ENCODE results near the gene POLN. TPM values are rescaled to one million over a fixed set of nuclear protein-coding genes. Genes with fewer than 3 reads are reported as not detected.

Gene POLN
- total RNA-seq, 2 donors from 2014 or later = 3.8 to 15.2 TPM

DNA sequence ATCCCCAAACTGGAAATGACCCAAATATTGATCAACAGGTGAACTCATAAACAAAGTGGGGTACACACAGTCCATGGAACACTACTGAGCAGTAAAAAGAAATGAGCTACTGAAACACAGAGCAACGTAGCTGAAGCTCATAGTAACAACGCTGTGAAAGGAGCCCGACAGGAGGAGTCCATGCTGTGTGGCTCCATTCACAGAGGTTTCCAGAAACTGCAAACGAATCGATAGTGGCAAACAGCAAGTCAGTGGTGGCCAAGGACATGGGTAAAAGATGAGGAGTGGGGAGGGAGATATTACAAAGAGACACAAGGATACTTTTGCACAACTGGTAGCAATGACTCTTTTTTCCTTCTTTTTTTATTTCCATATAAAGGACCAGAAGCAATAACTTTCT, 90.4 kb downstream of the POLN start:
- TF ChIP-seq, protein P1, sequence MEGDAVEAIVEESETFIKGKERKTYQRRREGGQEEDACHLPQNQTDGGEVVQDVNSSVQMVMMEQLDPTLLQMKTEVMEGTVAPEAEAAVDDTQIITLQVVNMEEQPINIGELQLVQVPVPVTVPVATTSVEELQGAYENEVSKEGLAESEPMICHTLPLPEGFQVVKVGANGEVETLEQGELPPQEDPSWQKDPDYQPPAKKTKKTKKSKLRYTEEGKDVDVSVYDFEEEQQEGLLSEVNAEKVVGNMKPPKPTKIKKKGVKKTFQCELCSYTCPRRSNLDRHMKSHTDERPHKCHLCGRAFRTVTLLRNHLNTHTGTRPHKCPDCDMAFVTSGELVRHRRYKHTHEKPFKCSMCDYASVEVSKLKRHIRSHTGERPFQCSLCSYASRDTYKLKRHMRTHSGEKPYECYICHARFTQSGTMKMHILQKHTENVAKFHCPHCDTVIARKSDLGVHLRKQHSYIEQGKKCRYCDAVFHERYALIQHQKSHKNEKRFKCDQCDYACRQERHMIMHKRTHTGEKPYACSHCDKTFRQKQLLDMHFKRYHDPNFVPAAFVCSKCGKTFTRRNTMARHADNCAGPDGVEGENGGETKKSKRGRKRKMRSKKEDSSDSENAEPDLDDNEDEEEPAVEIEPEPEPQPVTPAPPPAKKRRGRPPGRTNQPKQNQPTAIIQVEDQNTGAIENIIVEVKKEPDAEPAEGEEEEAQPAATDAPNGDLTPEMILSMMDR (IDR thresholded peaks at IDR 0.05) = no peak
- TF ChIP-seq POLR2A (IDR thresholded peaks at IDR 0.05) = no peak
- TF ChIP-seq POLR2AphosphoS5 (IDR thresholded peaks at IDR 0.05) = no peak
- 69% methylated on average over 5 of the region's 5 CpGs for WGBS
- intact Hi-C loops (cut with DNase I) = no loop called here

DNA sequence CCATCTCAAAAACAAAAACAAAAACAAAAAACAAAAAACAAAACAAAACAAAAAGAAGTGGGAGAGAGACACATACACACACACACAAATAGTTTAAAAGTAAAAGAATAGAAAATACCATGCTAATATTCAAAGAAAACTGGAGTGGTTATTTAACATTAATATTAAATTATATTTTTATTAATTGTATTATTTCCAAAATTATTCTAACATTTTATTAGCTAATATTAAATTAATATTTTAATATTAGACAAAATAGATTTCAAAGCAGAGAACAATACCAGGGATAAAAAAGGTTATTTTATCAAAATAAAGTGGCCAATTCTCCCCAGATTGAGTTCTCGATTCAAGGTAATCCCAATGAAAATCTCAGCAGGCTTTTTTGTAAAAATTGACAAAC, 91.8 kb downstream of the POLN start:
- no peaks in the 10 kb centered on the region for H3K9me3 ChIP-seq
- intact Hi-C loops (cut with DNase I) = no loop called here
- no peak overlapping the region for H3K27ac ChIP-seq
- TF ChIP-seq POLR2AphosphoS5 (IDR thresholded peaks at IDR 0.05) (no peak), POLR2A (IDR thresholded peaks at IDR 0.05) (no peak)
- TF ChIP-seq, protein P1 (IDR thresholded peaks at IDR 0.05) = no peak
- no peaks in the 10 kb centered on the region for H3K36me3 ChIP-seq
- WGBS = 95% methylated on average over 1 of the region's 1 CpG
- H3K27me3 ChIP-seq (replicated peaks; ENCODE audit: insufficient read depth) = no peaks in the 10 kb centered on the region
- no peak overlapping the region for H3K4me3 ChIP-seq
- H3K4me1 ChIP-seq (replicated peaks) = no peaks in the 10 kb centered on the region
- no peak for DNase-seq (ENCODE audit: low spot score)

More for the DNA sequence above, 90.4 kb downstream of the POLN start:
- H3K36me3 ChIP-seq = no peaks in the 10 kb centered on the region
- H3K9me3 ChIP-seq = no peaks in the 10 kb centered on the region
- H3K4me1 ChIP-seq (replicated peaks) = no peaks in the 10 kb centered on the region
- no peak overlapping the region for H3K27ac ChIP-seq
- DNase-seq (ENCODE audit: low spot score) = no peak
- H3K27me3 ChIP-seq (replicated peaks; ENCODE audit: insufficient read depth) = no peaks in the 10 kb centered on the region
- no peak overlapping the region for H3K4me3 ChIP-seq

DNA sequence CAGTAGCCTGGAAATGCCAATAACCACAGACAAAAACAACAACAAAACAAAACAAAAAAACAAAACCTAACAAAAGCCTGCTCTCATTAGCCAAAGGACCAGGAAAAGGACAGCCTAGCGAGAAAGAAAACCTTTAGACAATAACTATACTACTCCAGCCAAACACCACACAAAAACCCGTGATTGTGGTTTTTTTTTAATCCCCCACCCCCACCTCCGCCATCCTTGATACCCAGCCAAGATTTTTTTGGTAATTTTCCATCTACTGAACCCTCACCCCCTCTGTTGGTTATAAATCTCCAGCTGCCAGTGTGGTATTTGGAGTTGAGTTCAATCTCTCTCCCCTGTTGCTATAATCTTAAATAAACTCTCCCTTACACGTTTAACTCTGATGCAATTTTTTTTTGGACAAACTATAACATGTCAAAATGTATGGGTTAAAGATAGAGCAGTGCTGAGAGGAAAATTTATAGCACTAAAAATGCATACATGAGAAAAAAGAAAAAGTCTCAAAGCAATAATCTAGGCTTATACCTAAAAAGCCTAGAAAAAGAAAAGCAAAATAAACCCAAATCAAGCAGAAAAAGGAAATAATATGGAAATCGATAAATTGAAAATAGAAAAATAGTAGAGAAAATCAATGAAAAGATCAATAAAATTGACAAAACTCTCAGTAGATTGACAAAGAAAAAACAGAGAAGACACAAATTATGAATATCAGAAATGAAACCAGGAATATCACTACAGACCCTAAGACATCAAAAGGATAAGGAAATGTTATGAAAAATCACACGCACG, 99.1 kb downstream of the POLN start:
- 65% methylated on average over 7 of the region's 7 CpGs for WGBS
- Histone ChIP-seq H3K27me3 (replicated peaks; ENCODE audit: insufficient read depth) (no peaks in the 10 kb centered on the region), H3K27ac (no peak overlapping the region)

DNA sequence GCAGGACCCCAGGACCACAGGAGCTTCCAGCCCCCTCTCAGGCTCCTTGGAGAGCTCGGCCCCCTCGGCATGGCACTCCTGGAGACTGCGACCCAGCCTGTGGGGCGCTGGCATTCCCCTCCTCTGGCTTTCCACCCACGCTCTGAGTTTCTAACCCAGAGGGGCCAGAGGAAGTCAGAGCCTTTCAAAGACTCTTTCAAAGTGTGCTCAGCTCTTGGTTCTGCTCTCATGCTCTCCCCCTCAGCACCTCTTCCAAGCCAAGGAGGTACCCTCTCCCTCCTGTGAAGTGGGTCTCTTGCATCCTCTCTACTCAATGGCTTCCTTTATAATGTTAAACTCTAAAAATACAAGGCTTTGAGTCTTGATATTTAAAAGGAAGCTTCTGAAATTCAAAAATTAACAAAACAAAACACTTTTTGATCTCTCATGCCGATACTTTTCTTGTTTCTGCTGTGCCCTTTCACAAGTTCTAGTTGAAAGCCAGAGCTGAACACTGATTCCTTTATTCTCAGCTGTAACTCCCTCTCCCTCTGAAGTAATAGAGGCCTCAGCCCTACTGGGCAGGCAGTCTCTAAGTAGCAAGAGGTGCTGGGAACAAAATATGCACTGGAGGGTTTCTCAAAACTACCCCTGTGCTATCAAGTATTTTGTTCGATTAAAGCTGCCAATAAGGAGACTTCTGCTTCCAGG, 100.0 kb downstream of the POLN start:
- Histone ChIP-seq H3K4me3 (no peak overlapping the region), H3K4me1 (replicated peaks) (no peaks in the 10 kb centered on the region), H3K27me3 (replicated peaks; ENCODE audit: insufficient read depth) (no peaks in the 10 kb centered on the region), H3K27ac (no peak overlapping the region), H3K36me3 (no peaks in the 10 kb centered on the region), H3K9me3 (no peaks in the 10 kb centered on the region)
- TF ChIP-seq, protein P1 (IDR thresholded peaks at IDR 0.05) = no peak
- TF ChIP-seq POLR2AphosphoS5 (IDR thresholded peaks at IDR 0.05) = no peak
- TF ChIP-seq POLR2A (IDR thresholded peaks at IDR 0.05) = no peak
- intact Hi-C loops (cut with DNase I) = no loop called here
- WGBS = 69% methylated on average over 7 of the region's 7 CpGs
- no peak for DNase-seq (ENCODE audit: low spot score)

More for the DNA sequence above, 99.1 kb downstream of the POLN start:
- no peaks in the 10 kb centered on the region for H3K9me3 ChIP-seq
- DNase-seq (ENCODE audit: low spot score) = no peak
- TF ChIP-seq, protein P1 (IDR thresholded peaks at IDR 0.05) = no peak
- no peak for TF ChIP-seq POLR2A (IDR thresholded peaks at IDR 0.05)
- TF ChIP-seq POLR2AphosphoS5 (IDR thresholded peaks at IDR 0.05) = no peak
- no peaks in the 10 kb centered on the region for H3K36me3 ChIP-seq
- H3K4me3 ChIP-seq = no peak overlapping the region
- no peaks in the 10 kb centered on the region for H3K4me1 ChIP-seq (replicated peaks)
- intact Hi-C loops (cut with DNase I) = no loop called here
